Lower lobe of right lung (tissue), 2 donors: Measurements from ENCODE around the gene SRPRB. TPM values are rescaled to one million over a fixed set of nuclear protein-coding genes. Genes with fewer than 3 reads are reported as not detected.

Source experiments
- ATAC-seq, 2 donors: fragments of 200-7000 bp; cut with Tn5 transposase; one replicate each; pipeline ENCODE4 v1.9.1; 2020 to 2022; ENCODE audit warnings: mild to moderate bottlenecking in 2 of 2, moderate library complexity in 2 of 2
- DNase-seq: peaks from one replicate; pipeline ENCODE4 v3.0.0-alpha.2; 2020
- H3K27ac ChIP-seq: fragments of 200-600 bp; one replicate; pipeline ENCODE4 v1.8.0; 2022
- H3K27me3 ChIP-seq: fragments of 200-600 bp; one replicate; pipeline ENCODE4 v1.8.0; 2022; ENCODE audit warnings: low read depth
- H3K36me3 ChIP-seq: fragments of 200-600 bp; one replicate; pipeline ENCODE4 v1.8.0; 2022; ENCODE audit warnings: mild to moderate bottlenecking
- H3K4me1 ChIP-seq: fragments of 200-600 bp; one replicate; pipeline ENCODE4 v1.8.0; 2022
- H3K4me3 ChIP-seq: fragments of 200-600 bp; one replicate; pipeline ENCODE4 v1.8.0; 2022; ENCODE audit warnings: mild to moderate bottlenecking
- H3K9me3 ChIP-seq: fragments of 200-600 bp; one replicate; pipeline ENCODE4 v1.8.0; 2022
- intact Hi-C: fragments of 100-400 bp; cut with DNase I; formaldehyde crosslinking; loops from one replicate; pipeline ENCODE4 v1.11.0; 2022
- total RNA-seq: library from RNA; stranded (reverse); fragmentation: NEBNext Ultra II Directional; extraction: Animal tissue kit (Norgen Biotek cat#: 25700); gene quantifications from one replicate; pipeline ENCODE4 v1.2.1, GENCODE V29; 2021
- TF ChIP-seq, protein P1 (sequence below): fragments of 200-600 bp; IDR thresholded peaks from one replicate; pipeline ENCODE4 v1.8.0; 2022; ENCODE audit warnings: antibody characterized with exemption, mild to moderate bottlenecking
- donor health status: DM: no; HTN: yes; CAD: no; lungs with severe emphysema.

The SRPRB gene
- total RNA-seq, 1 donor from 2014 or later, result 43.3 TPM

DNA sequence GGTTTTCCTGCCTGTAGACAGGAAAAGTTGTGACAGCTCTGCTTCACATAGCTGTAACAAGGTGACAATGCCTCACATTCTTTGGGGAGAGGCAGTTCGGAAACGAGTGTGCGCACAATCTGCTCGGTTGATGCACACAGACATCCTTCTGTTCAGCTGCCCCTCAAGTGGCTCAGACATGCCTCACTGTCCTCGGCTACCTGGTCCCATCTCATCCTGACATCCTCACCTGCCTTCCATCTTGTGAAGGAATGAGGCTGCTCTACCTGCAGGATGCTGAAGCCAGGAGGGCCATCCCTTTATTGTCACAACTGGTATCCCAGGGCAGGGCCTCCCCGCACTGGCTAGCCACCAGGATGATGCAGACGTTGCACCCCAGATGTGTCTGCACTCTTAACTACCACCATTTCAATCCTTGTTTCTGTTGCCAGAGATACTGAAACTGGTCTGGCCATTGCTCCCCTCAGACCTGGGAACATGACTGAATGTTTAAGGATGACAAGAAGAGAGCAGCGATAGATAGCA is 19.4 kb downstream of the SRPRB start:
- intact Hi-C loops, result no loop called here
- ATAC-seq, result no peak
- DNase-seq, result no peak
- H3K27me3 ChIP-seq, result no peaks in the 10 kb centered on the region
- no peak overlapping the region for H3K27ac ChIP-seq
- no peaks in the 10 kb centered on the region for H3K4me1 ChIP-seq
- no peak overlapping the region for H3K4me3 ChIP-seq
- H3K9me3 ChIP-seq, result no peaks in the 10 kb centered on the region
- peaks cover 47% of the 10 kb centered on the region for H3K36me3 ChIP-seq
- TF ChIP-seq, protein P1, sequence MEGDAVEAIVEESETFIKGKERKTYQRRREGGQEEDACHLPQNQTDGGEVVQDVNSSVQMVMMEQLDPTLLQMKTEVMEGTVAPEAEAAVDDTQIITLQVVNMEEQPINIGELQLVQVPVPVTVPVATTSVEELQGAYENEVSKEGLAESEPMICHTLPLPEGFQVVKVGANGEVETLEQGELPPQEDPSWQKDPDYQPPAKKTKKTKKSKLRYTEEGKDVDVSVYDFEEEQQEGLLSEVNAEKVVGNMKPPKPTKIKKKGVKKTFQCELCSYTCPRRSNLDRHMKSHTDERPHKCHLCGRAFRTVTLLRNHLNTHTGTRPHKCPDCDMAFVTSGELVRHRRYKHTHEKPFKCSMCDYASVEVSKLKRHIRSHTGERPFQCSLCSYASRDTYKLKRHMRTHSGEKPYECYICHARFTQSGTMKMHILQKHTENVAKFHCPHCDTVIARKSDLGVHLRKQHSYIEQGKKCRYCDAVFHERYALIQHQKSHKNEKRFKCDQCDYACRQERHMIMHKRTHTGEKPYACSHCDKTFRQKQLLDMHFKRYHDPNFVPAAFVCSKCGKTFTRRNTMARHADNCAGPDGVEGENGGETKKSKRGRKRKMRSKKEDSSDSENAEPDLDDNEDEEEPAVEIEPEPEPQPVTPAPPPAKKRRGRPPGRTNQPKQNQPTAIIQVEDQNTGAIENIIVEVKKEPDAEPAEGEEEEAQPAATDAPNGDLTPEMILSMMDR, result no peak

DNA sequence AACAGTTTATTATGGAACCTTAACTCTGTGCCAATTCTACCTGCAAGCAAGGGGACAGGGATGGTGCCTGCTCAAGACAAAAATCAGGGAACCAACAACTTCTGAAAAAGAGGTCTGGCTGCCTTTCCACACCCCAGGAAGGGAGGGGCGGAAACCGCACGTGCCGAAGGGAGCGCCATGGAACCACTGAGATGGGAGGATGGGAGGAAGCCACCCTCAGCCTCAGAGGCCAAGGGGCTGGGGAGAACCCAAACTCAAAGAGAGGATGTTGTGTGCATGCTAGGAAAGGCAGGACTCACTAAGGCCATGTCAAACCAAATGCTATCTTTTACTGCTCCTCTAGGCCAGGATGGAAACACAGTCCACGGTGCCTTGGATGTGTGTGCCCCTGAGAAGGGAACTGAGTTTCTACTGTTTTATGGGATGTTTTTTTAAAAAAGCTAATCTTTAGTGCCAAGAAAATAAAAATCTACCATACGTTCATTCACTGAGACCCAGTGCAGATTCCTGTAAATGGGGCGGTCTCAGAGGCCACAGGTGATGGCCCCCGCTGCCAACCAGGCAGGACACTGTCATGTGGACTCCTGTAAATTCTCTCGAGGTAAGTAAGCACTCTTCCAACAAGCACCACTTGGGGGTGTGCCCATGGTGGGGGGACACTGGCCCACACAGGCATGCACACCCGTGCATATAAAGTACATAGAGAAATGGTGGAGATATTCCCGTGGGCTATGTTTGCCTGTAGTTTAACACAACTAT is 20.5 kb downstream of the SRPRB start:
- Histone ChIP-seq H3K9me3 (no peaks in the 10 kb centered on the region), H3K36me3 (peaks cover 36% of the 10 kb centered on the region), H3K27ac (no peak overlapping the region), H3K4me3 (no peak overlapping the region), H3K27me3 (no peaks in the 10 kb centered on the region), H3K4me1 (no peaks in the 10 kb centered on the region)
- TF ChIP-seq, protein P1, result no peak
- no peak for DNase-seq
- intact Hi-C loops, result no loop called here
- ATAC-seq, result no peak

DNA sequence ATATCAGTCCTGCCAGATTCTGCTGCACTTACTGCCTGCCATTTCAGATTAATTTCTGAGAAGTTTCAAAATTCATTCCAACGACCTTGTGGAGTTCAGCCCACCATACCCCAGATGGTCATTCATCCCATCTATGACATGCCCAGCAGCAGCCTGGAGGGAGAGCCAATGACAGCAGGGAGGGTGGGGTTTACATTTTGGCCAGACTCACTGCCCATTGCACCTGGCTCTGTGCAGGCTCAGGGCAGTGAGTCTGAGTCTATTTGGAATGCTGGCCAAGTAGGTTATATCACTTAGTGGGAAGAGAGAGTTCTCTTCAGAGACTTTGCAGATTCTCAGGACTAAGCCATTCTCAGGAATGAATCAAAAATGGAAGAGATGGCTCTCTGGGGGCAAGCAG is 21.5 kb downstream of the SRPRB start:
- no peak for ATAC-seq
- Histone ChIP-seq H3K9me3 (no peaks in the 10 kb centered on the region), H3K27me3 (no peaks in the 10 kb centered on the region), H3K4me1 (no peaks in the 10 kb centered on the region), H3K36me3 (peaks cover 26% of the 10 kb centered on the region), H3K27ac (no peak overlapping the region), H3K4me3 (no peak overlapping the region)
- no peak for DNase-seq
- intact Hi-C loops, result no loop called here
- TF ChIP-seq, protein P1, result no peak

DNA sequence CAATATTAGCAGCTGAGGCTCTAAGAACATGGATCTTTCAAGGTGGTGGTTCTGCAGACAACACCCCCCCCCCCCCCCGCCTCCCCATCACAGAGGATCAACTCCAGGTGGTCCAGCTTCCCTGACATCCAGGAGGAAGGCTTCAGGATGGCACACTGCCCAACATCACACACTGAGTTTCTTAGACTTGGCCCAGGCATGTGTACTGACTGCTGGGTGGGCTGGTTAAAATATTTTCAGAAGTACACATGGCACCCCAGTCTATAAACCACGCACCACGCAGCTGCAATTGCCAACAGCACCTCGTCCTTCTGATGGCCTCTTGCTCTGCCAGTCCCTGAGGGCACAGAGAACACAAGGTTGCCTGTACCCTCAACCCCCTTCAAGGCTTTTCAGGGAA is 22.1 kb downstream of the SRPRB start:
- no peak for ATAC-seq
- H3K9me3 ChIP-seq, result no peaks in the 10 kb centered on the region
- no peak overlapping the region for H3K27ac ChIP-seq
- H3K4me1 ChIP-seq, result no peaks in the 10 kb centered on the region
- TF ChIP-seq, protein P1, result no peak
- intact Hi-C loops, result no loop called here
- DNase-seq, result no peak
- H3K36me3 ChIP-seq, result peaks cover 20% of the 10 kb centered on the region
- H3K27me3 ChIP-seq, result no peaks in the 10 kb centered on the region
- no peak overlapping the region for H3K4me3 ChIP-seq

DNA sequence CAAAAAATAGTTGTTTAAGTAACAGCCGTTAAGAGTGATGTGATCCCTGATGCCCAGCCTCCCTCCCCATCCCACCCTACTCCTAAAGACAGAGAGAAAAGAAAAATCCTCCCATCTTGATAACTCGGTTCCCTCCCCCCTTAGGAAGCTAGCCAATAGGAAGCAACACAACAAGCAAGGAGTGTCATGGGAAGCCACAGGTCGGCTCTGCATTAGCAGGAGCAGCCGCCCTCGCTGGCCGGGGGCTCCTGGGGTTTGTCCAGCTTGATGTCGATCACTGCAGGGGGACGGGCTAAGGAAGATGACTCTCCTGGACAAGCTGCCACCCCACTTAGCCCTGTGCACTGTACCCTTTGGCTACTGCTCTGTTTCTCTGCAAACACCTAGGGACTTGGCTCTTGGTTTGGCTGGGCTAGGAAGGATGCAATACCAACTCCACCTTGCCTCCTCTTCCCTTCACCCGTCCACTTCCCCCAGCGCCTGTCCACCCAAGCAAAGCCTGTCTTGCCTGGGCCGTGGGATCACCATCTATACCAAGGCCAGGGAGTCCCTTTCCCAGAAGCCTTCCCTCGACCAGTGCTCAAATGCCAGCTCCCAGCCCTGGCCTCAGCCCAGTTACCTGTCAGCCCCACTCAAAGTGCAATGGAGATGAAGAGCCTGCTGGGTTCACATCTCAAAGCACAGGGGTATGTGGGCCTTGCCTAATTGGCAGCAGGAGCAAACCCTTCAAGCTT is 23.1 kb downstream of the SRPRB start:
- no peak for ATAC-seq
- Histone ChIP-seq H3K27ac (no peak overlapping the region), H3K9me3 (no peaks in the 10 kb centered on the region), H3K4me1 (no peaks in the 10 kb centered on the region), H3K4me3 (no peak overlapping the region), H3K27me3 (no peaks in the 10 kb centered on the region), H3K36me3 (peaks cover 11% of the 10 kb centered on the region)
- DNase-seq, result no peak
- TF ChIP-seq, protein P1, result no peak
- intact Hi-C loops, result no loop called here
